H7 (cell line): Measurements from ENCODE around the gene TBCA. TPM values are rescaled to one million over a fixed set of nuclear protein-coding genes. Genes with fewer than 3 reads are reported as not detected.

Source experiments
- DNase-seq: peaks from one replicate; pipeline ENCODE4 v3.0.0; 2012
- H3K27me3 ChIP-seq: 2 replicates; pipeline ENCODE4 v1.6.0; 2011; ENCODE audit warnings: mild to moderate bottlenecking, low read length; ENCODE audit not compliant: control insufficient read depth, insufficient read depth
- H3K36me3 ChIP-seq: replicated peaks from 2 replicates; pipeline ENCODE4 v1.5.1; 2011; ENCODE audit warnings: low read length; ENCODE audit not compliant: control insufficient read depth, insufficient read depth
- H3K4me3 ChIP-seq: 2 replicates; pipeline ENCODE4 v1.5.1; 2011; ENCODE audit warnings: low read depth, mild to moderate bottlenecking, control low read depth, low read length, moderate library complexity; ENCODE audit not compliant: insufficient read depth
- total RNA-seq: library from RNA; depleted of rRNA; stranded (reverse); fragments of >200 nt; shearing (Covaris generic); gene quantifications from 2 replicates; pipeline ENCODE4 v1.2.3, GENCODE V29; 2014

Gene TBCA
- total RNA-seq, 1 experiment from 2014 or later, result 172 TPM

GRCh38 chr5:77778881-77779438 lies 2.8 kb upstream of the TBCA start:
- no peaks in the 10 kb centered on the region for H3K27me3 ChIP-seq
- DNase-seq, result no peak

DNA sequence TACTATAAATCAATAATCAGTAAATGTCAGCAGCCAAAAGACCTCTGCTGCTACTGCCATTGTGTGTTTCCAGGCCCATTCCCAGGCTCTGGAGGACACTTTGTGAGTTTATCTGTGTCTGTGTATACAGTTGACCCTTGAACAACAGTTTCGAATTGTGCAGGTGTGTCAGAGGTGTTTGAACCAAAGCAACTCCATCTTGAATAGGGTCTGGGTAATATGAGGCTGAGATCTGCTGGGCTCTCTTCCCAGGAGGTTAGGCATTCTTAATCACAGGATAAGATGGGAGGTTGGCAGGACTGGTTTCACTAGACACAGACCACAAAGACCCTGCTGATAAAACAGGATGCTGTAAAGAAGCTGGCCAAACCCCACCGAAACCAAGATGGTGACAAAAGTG lies 2.3 kb upstream of the TBCA start:
- H3K4me3 ChIP-seq, result no peak overlapping the region
- DNase-seq, result no peak
- H3K27me3 ChIP-seq, result no peaks in the 10 kb centered on the region
- no peaks in the 10 kb centered on the region for H3K36me3 ChIP-seq

More at GRCh38 chr5:77778881-77779438, 2.8 kb upstream of the TBCA start:
- no peaks in the 10 kb centered on the region for H3K36me3 ChIP-seq
- no peak overlapping the region for H3K4me3 ChIP-seq

GRCh38 chr5:77777911-77778310 lies 1.8 kb upstream of the TBCA start:
- DNase-seq, result no peak
- Histone ChIP-seq H3K36me3 (no peaks in the 10 kb centered on the region), H3K27me3 (no peaks in the 10 kb centered on the region), H3K4me3 (no peak overlapping the region)

GRCh38 chr5:77777281-77777892 lies 1.2 kb upstream of the TBCA start:
- Histone ChIP-seq H3K27me3 (no peaks in the 10 kb centered on the region), H3K4me3 (no peak overlapping the region), H3K36me3 (no peaks in the 10 kb centered on the region)
- DNase-seq, result no peak

GRCh38 chr5:77776554-77777206 lies 541 bp upstream of the TBCA start:
- Histone ChIP-seq H3K4me3 (peak overlapping the region; percentile 92), H3K36me3 (no peaks in the 10 kb centered on the region)
- DNase-seq, result no peak

DNA sequence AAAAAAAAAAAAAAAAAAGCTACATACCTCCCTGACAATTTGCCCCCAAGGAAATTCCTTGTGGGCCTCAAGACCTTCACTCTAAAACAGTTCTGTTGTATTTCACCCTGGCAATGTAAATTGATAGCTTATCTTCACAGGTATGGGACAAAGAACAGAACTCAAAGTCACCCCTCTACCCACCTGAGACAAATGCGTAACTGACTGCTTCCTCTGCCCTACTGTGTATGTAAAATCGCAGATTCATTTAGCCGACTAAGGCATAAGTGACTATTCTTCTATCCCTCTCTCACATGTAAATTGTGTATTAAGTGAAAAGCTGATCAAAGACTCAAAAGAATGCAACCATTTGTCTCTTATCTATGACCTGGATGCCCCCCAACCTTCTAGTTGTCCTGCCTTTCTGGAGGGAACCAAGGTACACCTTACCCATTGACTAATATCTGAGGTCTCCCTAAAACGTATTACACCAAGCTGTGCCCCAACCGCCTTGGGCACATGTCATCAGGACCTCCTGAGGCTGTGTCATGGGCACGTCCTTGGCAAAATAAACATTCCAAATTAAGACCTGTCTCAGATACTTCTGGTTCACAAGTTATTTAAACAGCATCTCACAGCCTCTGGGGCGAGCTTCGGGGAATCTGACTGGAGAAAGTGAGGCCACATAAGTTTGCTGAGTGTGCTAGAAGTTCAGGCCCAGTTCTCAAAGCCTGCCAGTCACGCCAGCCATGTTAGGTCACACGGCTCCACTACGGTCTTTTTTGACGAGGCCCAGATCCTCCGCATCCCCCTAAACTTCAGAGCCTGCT lies 954 bp downstream of the TBCA start:
- H3K27me3 ChIP-seq, result no peaks in the 10 kb centered on the region
- no peaks in the 10 kb centered on the region for H3K36me3 ChIP-seq
- H3K4me3 ChIP-seq, result peak overlapping the region; percentile 92
- DNase-seq, result no peak

More at GRCh38 chr5:77776554-77777206, 541 bp upstream of the TBCA start:
- H3K27me3 ChIP-seq, result no peaks in the 10 kb centered on the region

DNA sequence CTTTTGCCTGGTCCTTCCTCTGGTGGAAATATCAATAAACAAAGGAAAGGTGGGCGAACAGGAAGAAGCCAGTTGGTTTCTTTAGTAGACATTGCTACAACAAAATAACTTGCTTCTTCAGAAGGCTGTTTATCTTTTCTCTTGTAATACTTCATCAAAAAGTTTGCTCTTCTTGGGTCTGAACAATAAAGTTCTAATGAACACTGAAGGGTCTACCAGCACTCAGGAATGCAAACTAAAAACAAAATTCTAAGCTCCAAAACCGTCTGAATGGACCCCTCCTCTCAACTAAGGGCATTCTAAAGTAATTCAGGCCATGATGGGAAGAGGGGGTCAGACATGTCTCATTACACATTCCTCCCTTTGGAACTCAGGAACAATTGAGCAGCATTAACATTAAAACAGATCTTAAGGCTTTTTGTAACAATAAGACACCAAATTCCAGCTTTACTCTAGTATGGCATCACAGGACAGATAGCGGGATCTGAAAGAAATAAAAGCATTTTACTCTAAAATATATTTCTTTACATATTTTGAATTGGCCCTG lies 2.3 kb downstream of the TBCA start:
- Histone ChIP-seq H3K4me3 (no peak overlapping the region; the same call in 1 of the 2 replicates), H3K27me3 (no peaks in the 10 kb centered on the region), H3K36me3 (0 out of 2 replicates have a peak, but pooled peaks cover 1% of the 10 kb centered on the region)
- DNase-seq, result no peak

DNA sequence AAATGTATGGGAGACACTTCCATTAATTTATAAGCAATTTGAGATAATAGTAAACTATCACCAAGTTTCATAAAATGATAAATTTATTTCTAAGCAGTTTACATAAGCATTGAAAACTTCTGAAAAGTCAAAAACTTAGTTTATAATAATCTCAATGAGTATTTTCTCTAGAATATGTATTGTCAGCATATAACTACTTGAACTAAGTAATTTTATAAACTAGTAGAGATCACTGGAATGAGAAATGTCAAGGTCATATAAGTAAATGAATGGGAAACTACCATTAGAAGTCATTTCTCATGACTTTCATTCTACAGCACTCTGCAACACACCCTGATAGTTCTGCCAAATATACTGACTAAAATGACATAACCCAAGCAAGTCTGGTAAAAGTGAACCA lies 3.4 kb downstream of the TBCA start:
- no peaks in the 10 kb centered on the region for H3K27me3 ChIP-seq
- no peak for DNase-seq
- no peak overlapping the region for H3K4me3 ChIP-seq
- H3K36me3 ChIP-seq, result peaks cover 3% of the 10 kb centered on the region; the same call in 1 of the 2 replicates

GRCh38 chr5:77771452-77771851 lies 4.7 kb downstream of the TBCA start:
- DNase-seq, result no peak
- Histone ChIP-seq H3K4me3 (no peak overlapping the region), H3K27me3 (no peaks in the 10 kb centered on the region), H3K36me3 (peaks cover 4% of the 10 kb centered on the region; the same call in 1 of the 2 replicates)

DNA sequence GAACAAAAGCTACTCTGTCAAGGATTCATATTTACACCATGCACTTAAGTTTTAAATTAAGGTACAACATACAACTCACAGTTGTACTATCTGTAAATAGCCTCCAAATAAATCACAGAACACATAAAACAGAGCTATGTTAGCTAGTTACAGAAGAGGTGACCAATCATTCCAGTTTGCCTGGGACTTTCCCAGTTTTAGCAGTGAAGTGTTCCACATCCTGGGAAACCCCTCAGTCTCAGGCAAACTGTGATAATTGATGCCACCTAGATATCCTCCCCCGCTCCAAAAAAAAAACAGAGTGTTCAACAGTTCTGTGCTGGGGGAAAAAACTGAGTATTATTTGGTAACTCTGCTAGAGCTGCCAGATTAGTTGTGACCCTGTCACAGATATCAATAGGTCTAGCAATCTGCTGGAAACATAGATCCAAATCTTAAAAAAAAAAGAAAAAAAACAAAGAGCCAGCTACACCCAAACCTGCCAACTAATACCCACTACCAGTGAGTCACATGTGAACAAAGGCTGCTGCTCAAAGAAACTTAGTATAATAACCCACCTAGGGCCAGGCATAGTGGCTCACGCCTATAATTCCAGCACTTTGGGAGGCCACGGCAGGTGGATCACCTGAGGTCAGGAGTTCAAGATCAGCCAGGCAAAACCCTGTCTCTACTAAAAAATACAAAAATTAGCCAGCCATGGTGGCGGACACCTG lies 5.7 kb downstream of the TBCA start:
- DNase-seq, result no peak
- Histone ChIP-seq H3K36me3 (peaks cover 4% of the 10 kb centered on the region; the same call in 1 of the 2 replicates), H3K27me3 (no peaks in the 10 kb centered on the region), H3K4me3 (no peak overlapping the region)

GRCh38 chr5:77768978-77769377 lies 7.2 kb downstream of the TBCA start:
- DNase-seq, result no peak
- Histone ChIP-seq H3K4me3 (no peak overlapping the region), H3K36me3 (peaks cover 4% of the 10 kb centered on the region; the same call in 1 of the 2 replicates), H3K27me3 (no peaks in the 10 kb centered on the region)

DNA sequence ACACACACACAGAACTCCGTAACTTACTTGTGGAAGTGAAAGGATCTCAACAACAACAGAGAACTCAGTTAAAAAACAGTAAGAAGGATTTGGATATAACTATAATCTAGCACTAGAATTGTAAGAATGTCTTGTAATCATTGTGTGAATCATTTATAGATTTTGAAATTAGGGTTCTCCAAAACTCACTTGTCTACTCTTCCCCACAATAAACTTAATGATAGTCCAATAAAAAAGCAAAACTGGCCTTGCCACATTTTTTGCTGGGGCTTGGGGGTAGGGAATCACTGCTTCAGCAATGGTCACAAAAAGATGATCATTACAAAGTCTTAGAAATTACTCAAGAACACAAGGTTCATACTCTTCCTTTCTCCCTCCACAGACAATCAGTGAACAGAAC lies 8.8 kb downstream of the TBCA start:
- no peak overlapping the region for H3K4me3 ChIP-seq
- DNase-seq, result no peak
- H3K36me3 ChIP-seq, result peaks cover 4% of the 10 kb centered on the region; the same call in 1 of the 2 replicates
- no peaks in the 10 kb centered on the region for H3K27me3 ChIP-seq

DNA sequence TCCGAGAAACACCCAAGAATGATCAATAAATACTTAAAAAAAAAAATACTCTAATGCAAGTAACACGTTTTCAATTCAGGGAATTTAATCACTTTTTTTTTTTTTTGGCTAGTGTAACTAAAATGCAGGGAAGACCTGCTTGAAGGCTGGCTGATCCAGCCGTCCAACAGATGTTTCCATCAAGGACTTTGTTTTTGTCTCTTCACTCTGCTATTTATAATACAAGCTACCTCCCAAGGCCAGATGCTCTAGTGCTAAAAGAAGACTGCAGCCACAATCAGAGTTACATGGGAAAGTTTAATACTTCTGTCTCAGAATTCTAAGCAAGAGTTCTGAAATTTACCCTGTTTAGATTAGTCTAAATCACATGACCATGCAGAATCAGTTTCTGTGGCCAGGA lies 14.5 kb downstream of the TBCA start:
- H3K36me3 ChIP-seq, result no peaks in the 10 kb centered on the region; the same call in 1 of the 2 replicates
- H3K27me3 ChIP-seq, result no peaks in the 10 kb centered on the region
- no peak for DNase-seq
- H3K4me3 ChIP-seq, result no peak overlapping the region
